Dermis microvascular lymphatic vessel endothelial cell (primary cell): ENCODE results near the gene BEND3. TPM values are rescaled to one million over a fixed set of nuclear protein-coding genes. Genes with fewer than 3 reads are reported as not detected.
A peak's percentile ranks its signal among the peaks of the same experiment; 100 is the strongest.
"Not testable (repeated sequence)": the region's sequence is repeated elsewhere in the genome, so short reads cannot be mapped to it uniquely, and the experiment has no call there.

Source experiments
- DNase-seq, 2 donors: peaks; one replicate each; pipeline versions ENCODE4 v3.0.0 to v3.0.0-alpha.2; 2010; ENCODE audit warnings: low read depth in 2 of 2
- total RNA-seq: library from RNA; depleted of rRNA; stranded (reverse); fragments of >200 nt; gene quantifications from 2 replicates; pipeline ENCODE4 v1.2.1, GENCODE V29; 2014

Gene BEND3
- total RNA-seq, 1 donor from 2014 or later = 1.2 TPM

- no peak for DNase-seq
Measured at GRCh38 chr6:107121266-107121665, 6.0 kb upstream of the BEND3 start.

- no peak for DNase-seq
Measured at GRCh38 chr6:107120404-107120803, 5.1 kb upstream of the BEND3 start.

- DNase-seq = no peak
Measured at GRCh38 chr6:107118976-107119375, 3.7 kb upstream of the BEND3 start.

GRCh38 chr6:107118540-107118939 is 3.2 kb upstream of the BEND3 start:
- not testable (repeated sequence) for DNase-seq

- no peak for DNase-seq
Measured at GRCh38 chr6:107116931-107117330, 1.6 kb upstream of the BEND3 start.

- peak in 1 of 2 donors; percentile 49 for DNase-seq
Measured at GRCh38 chr6:107116328-107116892, 1.1 kb upstream of the BEND3 start.

- peak in 1 of 2 donors; percentile 48 for DNase-seq
Measured at GRCh38 chr6:107115695-107116327, 496 bp upstream of the BEND3 start.

- peak; percentile 43 to 84 for DNase-seq
Measured at GRCh38 chr6:107114213-107114925, 946 bp downstream of the BEND3 start.

- no peak for DNase-seq
Measured at GRCh38 chr6:107110200-107110599, 5.1 kb downstream of the BEND3 start.

- DNase-seq = no peak
Measured at GRCh38 chr6:107108201-107108890, 7.0 kb downstream of the BEND3 start.

GRCh38 chr6:107107791-107108190 is 7.5 kb downstream of the BEND3 start:
- DNase-seq = no peak

- DNase-seq = no peak
Measured at GRCh38 chr6:107106165-107106564, 9.2 kb downstream of the BEND3 start.

- DNase-seq = peak; percentile 24 to 52
Measured at GRCh38 chr6:107105511-107106116, 9.7 kb downstream of the BEND3 start.

- DNase-seq = no peak
Measured at GRCh38 chr6:107103082-107103481, 12.2 kb downstream of the BEND3 start.

GRCh38 chr6:107102414-107102805 is 12.9 kb downstream of the BEND3 start:
- no peak for DNase-seq

- no peak for DNase-seq
Measured at GRCh38 chr6:107101686-107102413, 13.5 kb downstream of the BEND3 start.

- no peak for DNase-seq
Measured at GRCh38 chr6:107101211-107101610, 14.1 kb downstream of the BEND3 start.

- no peak for DNase-seq
Measured at GRCh38 chr6:107098436-107099307, 16.6 kb downstream of the BEND3 start.

- DNase-seq = not testable (repeated sequence)
Measured at GRCh38 chr6:107084459-107084858, 30.9 kb downstream of the BEND3 start.

- no peak for DNase-seq
Measured at GRCh38 chr6:107083921-107084320, 31.4 kb downstream of the BEND3 start.
